Measurements from ENCODE around the gene BCLAF3. TPM values are rescaled to one million over a fixed set of nuclear protein-coding genes. Genes with fewer than 3 reads are reported as not detected.

The BCLAF3 gene
- polyA plus RNA-seq, 2 of the 4 experiments (the other 2 are of a cell fraction), result 3.7 to 4.1 TPM

GRCh38 chrX:19947612-19948011, 43.2 kb downstream of the BCLAF3 start:
- DNase-seq (ENCODE audit: low read depth in 1 of 2, low spot score in 1 of 2) (no peak), FAIRE-seq (no peak), ATAC-seq (no peak)
- TF ChIP-seq RCOR1 (IDR thresholded peaks at IDR 0.05; ENCODE audit: low read depth, low read length), result no peak
- TF ChIP-seq RFX5 (IDR thresholded peaks at IDR 0.05), result no peak
- no peak for TF ChIP-seq TFCP2L1 (CRISPR knock-in tag; IDR thresholded peaks at IDR 0.05)
- TF ChIP-seq NFE2L2 (conservative IDR thresholded peaks at IDR 0.05; ENCODE audit: low read length), result no peak
- no peak for TF ChIP-seq HEYL (CRISPR knock-in tag; IDR thresholded peaks at IDR 0.05)
- no peak for TF ChIP-seq SREBF2 (IDR thresholded peaks at IDR 0.05)
- TF ChIP-seq SMC3 (IDR thresholded peaks at IDR 0.05), result no peak
- no peak for TF ChIP-seq GATA3 (IDR thresholded peaks at IDR 0.05; ENCODE audit: borderline replicate concordance)
- TF ChIP-seq BHLHE40 (IDR thresholded peaks at IDR 0.05; ENCODE audit: low read depth, low read length), result no peak
- TF ChIP-seq FOSB (CRISPR knock-in tag; IDR thresholded peaks at IDR 0.05), result no peak
- no peak for TF ChIP-seq FOSL2 (IDR thresholded peaks at IDR 0.05)
- TF ChIP-seq FOSL2 (CRISPR knock-in tag; IDR thresholded peaks at IDR 0.05), result no peak
- ChIA-PET CTCF (interaction anchor here (1.5 kb wide), 1 partner anchor 11 kb away, joined by 3 read pairs; no protein-coding TSS in a partner anchor), POLR2A (no interaction called here)
- no peak overlapping the region for H3K27ac ChIP-seq
- no peaks in the 10 kb centered on the region for H3K4me1 ChIP-seq
- no peaks in the 10 kb centered on the region for H3K9me3 ChIP-seq
- H3K4me2 ChIP-seq, result no peak overlapping the region
- WGBS (ENCODE audit: missing lambda C conversion rate), result 89% methylated on average over 1 of the region's 1 CpG
- no peak overlapping the region for H3K4me3 ChIP-seq

Small RNA genes within 50 kb of the gene (small RNA-seq; reads per million reads assigned to genes)
- gene MIR23C, result 0.16 to 61.6 (median 3.7) reads per million in 6 experiments
- 0 reads per million in 6 experiments for gene RF00019

Other genes starting within 250 kb of the BCLAF3 start
- 67.0 and 83.0 TPM in 2 replicates for gene SH3KBP1, start 103.5 kb downstream of the BCLAF3 start, polyA plus RNA-seq (2011; rRNA removed)
- 64.5 to 77.5 TPM (median 67.7 TPM) in 3 replicates for gene SH3KBP1, start 103.5 kb downstream of the BCLAF3 start, polyA plus RNA-seq (2017; fragmentation: RNase III; extraction: RNeasy Plus Mini Kit Qiagen cat#74134 plus additional on column Dnase treatment)
- gene MAP7D2, start 125.8 kb upstream of the BCLAF3 start, polyA plus RNA-seq (2011; rRNA removed), result 10.1 and 11.6 TPM in 2 replicates
- gene MAP7D2, start 125.8 kb upstream of the BCLAF3 start, polyA plus RNA-seq (2017; fragmentation: RNase III; extraction: RNeasy Plus Mini Kit Qiagen cat#74134 plus additional on column Dnase treatment), result 9.4 to 10.1 TPM (median 10.1 TPM) in 3 replicates
- gene EIF1AX, start 150.8 kb upstream of the BCLAF3 start, polyA plus RNA-seq (2011; rRNA removed), result 112 and 203 TPM in 2 replicates
- 127 to 134 TPM (median 128 TPM) in 3 replicates for gene EIF1AX, start 150.8 kb upstream of the BCLAF3 start, polyA plus RNA-seq (2017; fragmentation: RNase III; extraction: RNeasy Plus Mini Kit Qiagen cat#74134 plus additional on column Dnase treatment)